Measurements from ENCODE around the gene HOTAIR.

HOTAIR gene

GRCh38 chr12:53989227-53990113 lies 14.7 kb upstream of the HOTAIR start:
- in situ Hi-C loops (cut with MboI; ENCODE audit: low sequenced_read_pairs), result loop anchor here (10.0 kb wide), 2 partner anchors 215 to 385 kb away; no protein-coding TSS in a partner anchor

DNA sequence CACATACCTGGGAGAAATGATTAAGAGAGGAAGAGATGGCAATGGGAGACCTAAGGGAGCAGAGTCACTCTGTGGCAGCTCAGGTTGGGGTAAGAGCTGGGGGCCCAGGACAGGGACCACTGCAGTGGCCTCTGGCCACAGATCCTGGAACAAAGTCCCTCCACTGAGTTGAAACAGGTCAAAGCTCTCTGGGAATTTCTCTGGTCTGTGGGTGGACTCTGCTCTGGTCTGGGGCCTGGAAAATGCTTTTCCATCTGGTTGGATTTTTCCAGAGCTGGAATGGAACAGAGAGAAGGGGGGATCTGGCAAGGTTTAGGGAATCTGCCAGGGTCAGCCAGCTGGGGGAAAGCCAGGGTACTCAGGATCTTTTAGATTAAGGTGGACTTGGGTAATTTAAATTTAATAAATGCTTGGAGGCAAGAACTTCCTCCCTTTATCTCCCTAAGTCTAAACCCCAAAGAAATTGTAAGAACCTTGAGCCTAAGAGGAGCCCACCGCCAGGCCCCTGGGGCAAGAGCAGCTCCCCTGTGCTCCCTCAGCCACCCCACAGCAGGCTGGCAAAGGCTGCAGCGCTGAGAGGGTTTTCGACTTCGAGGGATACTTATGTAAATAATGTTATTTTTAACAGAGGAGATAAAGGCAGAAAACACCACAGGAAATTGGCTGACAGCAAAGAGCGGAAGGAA lies 13.9 kb upstream of the HOTAIR start:
- in situ Hi-C loops (cut with MboI; ENCODE audit: low sequenced_read_pairs), result no loop called here

DNA sequence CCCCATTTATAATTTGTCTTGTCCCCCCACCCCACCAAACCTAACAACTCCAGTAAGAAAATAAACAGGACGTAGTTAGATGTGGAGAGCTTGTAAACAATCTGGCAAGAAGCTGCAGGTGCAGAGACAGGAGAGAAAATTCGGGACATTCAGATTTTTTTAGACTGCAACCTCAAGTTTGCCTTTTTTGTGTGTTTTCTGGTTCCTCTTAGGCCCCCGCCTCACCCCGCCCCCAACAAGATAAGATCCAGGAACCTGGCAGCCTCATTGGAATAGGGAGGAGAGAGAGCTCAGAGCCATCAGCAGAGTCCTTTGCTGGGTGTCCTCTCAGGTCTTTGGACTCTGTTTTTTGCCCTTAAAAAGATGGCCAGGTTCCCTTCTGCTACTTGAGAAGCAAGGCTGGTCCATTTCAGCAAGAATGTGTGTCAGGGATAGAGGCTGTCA lies 13.1 kb upstream of the HOTAIR start:
- in situ Hi-C loops (cut with MboI; ENCODE audit: low sequenced_read_pairs), result no loop called here

- in situ Hi-C loops (cut with MboI; ENCODE audit: low sequenced_read_pairs), result no loop called here
These were observed 12.1 kb upstream of the HOTAIR start for GRCh38 chr12:53986686-53987483.

GRCh38 chr12:53985994-53986685 lies 11.4 kb upstream of the HOTAIR start:
- in situ Hi-C loops (cut with MboI; ENCODE audit: low sequenced_read_pairs), result no loop called here

- in situ Hi-C loops (cut with MboI; ENCODE audit: low sequenced_read_pairs), result no loop called here
These were observed 10.9 kb upstream of the HOTAIR start for GRCh38 chr12:53985692-53985993.

GRCh38 chr12:53984901-53985691 lies 10.3 kb upstream of the HOTAIR start, which contains the start of gene HOXC10:
Gene HOXC10, plus strand, starts transcription at chr12:53985146. Its CDS starts 114 bp downstream, at chr12:53985260.
- in situ Hi-C loops (cut with MboI; ENCODE audit: low sequenced_read_pairs), result no loop called here

GRCh38 chr12:53983950-53984572 lies 9.3 kb upstream of the HOTAIR start:
- in situ Hi-C loops (cut with MboI; ENCODE audit: low sequenced_read_pairs), result no loop called here

- in situ Hi-C loops (cut with MboI; ENCODE audit: low sequenced_read_pairs), result no loop called here
These were observed 8.8 kb upstream of the HOTAIR start for GRCh38 chr12:53983568-53983949.

GRCh38 chr12:53982648-53983567 lies 8.2 kb upstream of the HOTAIR start:
- in situ Hi-C loops (cut with MboI; ENCODE audit: low sequenced_read_pairs), result no loop called here

DNA sequence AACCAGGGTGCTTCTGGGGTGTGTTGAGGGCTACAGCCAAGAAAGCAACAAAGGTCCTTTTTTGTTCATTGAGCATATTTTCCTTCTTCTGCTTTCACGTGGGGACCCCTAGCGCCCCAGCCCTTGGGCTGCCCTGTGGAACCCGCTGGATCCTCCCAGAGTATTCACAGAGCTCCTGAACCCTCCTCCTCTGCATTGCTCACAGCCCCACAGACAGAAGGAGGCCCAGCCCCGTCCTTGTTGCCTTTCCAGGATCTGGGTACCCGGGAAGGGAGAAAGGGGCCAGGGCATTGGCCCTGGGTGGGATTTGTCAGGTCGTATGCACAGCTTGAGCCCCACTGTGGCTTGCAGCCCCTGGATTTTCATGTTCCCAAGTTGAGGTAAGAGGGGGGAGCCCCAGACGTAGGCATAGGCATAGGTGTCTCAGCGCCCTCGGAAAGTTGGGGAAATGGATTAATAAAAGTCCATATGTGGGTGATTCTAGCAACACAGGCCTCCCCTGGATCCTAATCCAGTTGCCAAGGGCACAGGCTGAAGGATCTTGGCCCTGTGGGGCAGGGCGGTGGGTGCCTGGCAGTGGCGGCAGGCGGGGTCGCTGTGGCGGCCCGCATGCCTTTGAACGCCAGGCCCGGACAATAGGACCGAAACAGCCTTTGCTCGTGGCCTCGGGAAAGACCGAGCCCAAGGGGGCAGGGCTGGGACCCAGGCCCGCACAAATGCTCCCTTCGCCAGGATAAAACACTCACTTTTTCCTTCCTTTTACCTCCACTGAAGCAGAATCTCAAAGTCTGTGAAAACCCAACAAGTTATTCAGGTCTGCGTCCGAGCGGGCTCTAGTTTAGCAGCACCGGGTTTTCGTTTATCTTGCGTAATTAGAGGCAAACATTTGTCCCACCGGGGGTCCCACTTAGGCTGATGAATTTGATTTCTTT lies 7.1 kb upstream of the HOTAIR start:
- in situ Hi-C loops (cut with MboI; ENCODE audit: low sequenced_read_pairs), result no loop called here

GRCh38 chr12:53980802-53981496 lies 6.2 kb upstream of the HOTAIR start:
- in situ Hi-C loops (cut with MboI; ENCODE audit: low sequenced_read_pairs), result no loop called here

DNA sequence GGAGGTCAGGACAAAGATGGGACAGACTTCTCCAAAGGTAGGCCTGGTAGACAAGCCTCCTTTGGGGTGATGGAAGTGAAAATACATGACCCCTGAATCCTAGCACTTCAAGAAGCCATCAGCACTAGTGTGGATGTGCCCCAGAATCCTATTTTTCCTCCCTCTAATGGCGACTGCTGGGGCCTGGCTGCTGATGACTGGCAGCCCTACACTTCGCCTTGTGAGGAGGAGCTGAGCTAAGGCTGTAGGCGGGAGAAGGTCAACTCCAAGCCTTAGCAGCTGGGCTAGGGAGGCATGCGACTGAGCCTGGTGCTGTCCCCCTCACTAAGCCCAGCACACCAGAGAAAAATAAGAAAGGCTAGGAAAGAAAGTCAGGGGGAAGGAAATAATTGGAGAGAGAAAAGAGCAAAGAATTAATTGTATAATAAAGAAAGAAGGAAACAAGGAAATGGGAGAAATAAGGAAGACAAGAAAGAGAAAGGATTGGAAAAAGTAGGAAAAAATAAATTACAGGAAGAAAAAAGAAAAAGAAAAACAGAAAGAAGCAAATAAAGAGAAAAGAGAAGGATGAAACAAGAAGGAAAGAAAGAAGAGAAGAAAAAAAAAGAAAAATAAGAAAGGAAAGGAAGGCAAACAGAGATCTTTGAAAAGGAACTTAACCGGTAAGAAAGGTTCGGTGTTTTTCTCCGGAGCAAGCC lies 5.5 kb upstream of the HOTAIR start:
- in situ Hi-C loops (cut with MboI; ENCODE audit: low sequenced_read_pairs), result no loop called here

- in situ Hi-C loops (cut with MboI; ENCODE audit: low sequenced_read_pairs), result no loop called here
These were observed 4.0 kb upstream of the HOTAIR start for GRCh38 chr12:53978477-53979356.
